MCF 10A (cell line): ENCODE measurements around the gene MYL9. TPM values are rescaled to one million over a fixed set of nuclear protein-coding genes. Genes with fewer than 3 reads are reported as not detected.

Experiments used
- BruUV-seq: library from RNA; stranded (reverse); fragments of 400-500 nt; replicated peaks from 2 replicates; lab custom pipeline; 2021; lab: Mats Ljungman, UMichigan
- CTCF ChIA-PET: fragments of 300-600 bp; sonication (Branson Sonifier 250); formaldehyde crosslinking; extraction: SDS; loops from one replicate; lab custom pipeline; 2021; ENCODE audit warnings: antibody characterized with exemption, inconsistent platforms; lab: Yijun Ruan, JAX
- POLR2A ChIA-PET: fragments of 300-600, 350-650 bp; sonication (Branson Sonifier 250); formaldehyde crosslinking; extraction: SDS; loops from one replicate; lab custom pipeline; 2020; ENCODE audit warnings: antibody characterized with exemption, inconsistent platforms; lab: Yijun Ruan, JAX
- DNase-seq: peaks from one replicate; pipeline ENCODE4 v3.0.0-alpha.2; 2018; ENCODE audit not compliant: unreplicated experiment
- H3K27ac Mint-ChIP-seq: one replicate; pipeline ENCODE4 v1.8.0; 2022; ENCODE audit warnings: mild to moderate bottlenecking, low read depth, mixed read lengths; ENCODE audit not compliant: unreplicated experiment
- H3K27me3 Mint-ChIP-seq: one replicate; pipeline ENCODE4 v1.8.0; 2022; ENCODE audit warnings: mixed read lengths; ENCODE audit not compliant: insufficient read depth, unreplicated experiment
- H3K36me3 Mint-ChIP-seq: one replicate; pipeline ENCODE4 v1.8.0; 2022; ENCODE audit warnings: mild to moderate bottlenecking, moderate library complexity, mixed read lengths; ENCODE audit not compliant: insufficient read depth, unreplicated experiment
- H3K4me1 Mint-ChIP-seq: one replicate; pipeline ENCODE4 v1.8.0; 2022; ENCODE audit warnings: mixed read lengths; ENCODE audit not compliant: insufficient read depth, unreplicated experiment
- H3K4me3 Mint-ChIP-seq: one replicate; pipeline ENCODE4 v1.8.0; 2022; ENCODE audit warnings: mild to moderate bottlenecking, moderate library complexity, mixed read lengths; ENCODE audit not compliant: unreplicated experiment
- H3K9me3 Mint-ChIP-seq: one replicate; pipeline ENCODE4 v1.8.0; 2022; ENCODE audit warnings: mixed read lengths; ENCODE audit not compliant: unreplicated experiment
- CTCF ChIP-seq: fragments of 200-600 bp; IDR thresholded peaks from one replicate; pipeline ENCODE4 v1.8.0; 2022; ENCODE audit warnings: antibody characterized with exemption, mild to moderate bottlenecking; ENCODE audit not compliant: unreplicated experiment
- intact Hi-C: fragments of 100-400 bp; cut with micrococcal nuclease; formaldehyde crosslinking; loops from 2 replicates; pipeline ENCODE4 v1.14.1; 2022
- total RNA-seq: library from RNA; stranded (reverse); gene quantifications from 2 replicates; pipeline ENCODE4 v1.2.3, GENCODE V29; 2022

MYL9 gene
- total RNA-seq, 1 experiment from 2014 or later = 7.9 TPM

DNA sequence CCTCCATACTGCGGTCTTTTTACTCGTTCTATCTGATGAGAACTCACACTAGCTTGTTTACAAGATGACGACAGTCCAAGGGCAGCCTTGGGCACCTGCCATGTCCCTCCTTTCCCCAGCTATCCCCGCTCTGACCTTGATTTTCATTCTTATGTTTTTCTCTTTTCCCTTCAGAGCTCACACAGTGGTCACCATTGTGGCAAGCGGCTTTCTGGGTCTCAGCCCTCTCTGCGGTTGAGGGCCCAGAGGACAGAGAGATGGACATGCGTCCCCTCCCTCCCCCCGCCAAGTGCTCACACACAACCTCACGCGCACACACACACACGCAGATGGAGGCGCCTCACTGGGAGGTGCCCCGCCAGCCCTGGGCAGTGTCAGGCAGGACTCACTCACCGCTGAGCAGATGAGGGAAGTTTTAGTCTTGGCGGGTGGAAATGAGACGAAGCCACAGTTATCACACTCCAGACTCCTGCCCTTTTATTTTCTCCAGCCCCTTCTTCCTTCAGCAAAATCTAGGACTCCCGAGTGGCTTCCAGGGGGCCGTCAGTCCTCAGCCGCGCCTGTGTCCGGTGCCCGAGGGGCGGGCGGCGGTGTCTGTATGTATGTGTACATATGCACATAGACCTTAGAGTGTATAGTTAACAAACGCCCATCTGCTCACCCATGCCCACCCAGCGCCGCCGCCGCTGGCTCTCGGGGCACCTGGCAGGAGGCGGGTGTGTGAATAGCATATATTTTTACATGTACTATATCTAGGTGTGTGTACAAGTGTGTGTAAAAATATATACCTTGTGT is 13.8 kb upstream of the MYL9 start:
- no peak for DNase-seq
- no peaks in the 10 kb centered on the region for H3K9me3 Mint-ChIP-seq
- no peak overlapping the region for H3K4me3 Mint-ChIP-seq
- ChIA-PET POLR2A (no interaction called here), CTCF (no interaction called here)
- TSS peak; percentile 55 for BruUV-seq
- H3K27ac Mint-ChIP-seq = peak overlapping the region; percentile 39
- no peak for TF ChIP-seq CTCF
- peaks cover 47% of the 10 kb centered on the region for H3K36me3 Mint-ChIP-seq
- no peaks in the 10 kb centered on the region for H3K27me3 Mint-ChIP-seq
- intact Hi-C loops = no loop called here
- H3K4me1 Mint-ChIP-seq = no peaks in the 10 kb centered on the region

DNA sequence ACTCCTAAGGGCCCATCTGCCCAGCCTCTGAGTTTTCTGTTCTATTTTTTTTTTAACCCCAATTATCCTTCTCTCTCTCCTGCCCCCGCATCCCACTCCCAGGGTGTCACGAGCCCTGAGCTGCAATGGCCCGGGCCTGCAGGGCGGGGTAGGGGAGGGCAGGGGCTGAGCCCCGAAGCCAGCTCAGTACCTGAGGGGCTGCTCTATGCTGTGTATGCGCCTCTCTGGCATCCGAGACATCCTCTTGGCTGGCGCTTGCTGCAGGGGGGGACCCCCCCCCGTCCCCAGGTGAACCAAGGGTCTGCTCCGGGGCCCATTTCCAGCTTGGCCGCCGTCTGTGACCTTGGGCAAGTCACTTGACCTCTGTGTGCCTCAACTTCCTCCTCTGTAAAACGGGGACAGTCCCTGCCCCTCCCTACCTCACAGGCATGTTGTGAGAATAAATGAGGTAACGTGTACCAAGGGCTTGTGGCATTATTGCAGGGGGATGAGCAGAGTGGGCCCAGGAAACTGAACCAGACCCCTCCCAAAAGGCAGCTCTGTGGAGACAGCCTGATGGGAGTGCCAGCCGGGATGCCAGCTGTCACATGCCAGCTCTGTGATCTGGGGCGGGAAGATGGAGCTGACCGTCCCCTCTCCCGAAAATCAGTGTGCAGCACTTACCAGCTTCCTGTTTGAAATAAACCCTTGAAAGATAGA is 13.0 kb upstream of the MYL9 start:
- TF ChIP-seq CTCF = no peak
- no peaks in the 10 kb centered on the region for H3K9me3 Mint-ChIP-seq
- H3K27me3 Mint-ChIP-seq = no peaks in the 10 kb centered on the region
- POLR2A ChIA-PET = no interaction called here
- BruUV-seq = no TSS peak
- intact Hi-C loops = no loop called here
- no peaks in the 10 kb centered on the region for H3K4me1 Mint-ChIP-seq
- CTCF ChIA-PET = interaction anchor here (0.6 to 1.0 kb wide), 3 partner anchors 281 to 576 kb away, joined by 3 read pairs; no protein-coding TSS in a partner anchor
- H3K27ac Mint-ChIP-seq = no peak overlapping the region
- peaks cover 47% of the 10 kb centered on the region for H3K36me3 Mint-ChIP-seq
- no peak for DNase-seq
- no peak overlapping the region for H3K4me3 Mint-ChIP-seq

DNA sequence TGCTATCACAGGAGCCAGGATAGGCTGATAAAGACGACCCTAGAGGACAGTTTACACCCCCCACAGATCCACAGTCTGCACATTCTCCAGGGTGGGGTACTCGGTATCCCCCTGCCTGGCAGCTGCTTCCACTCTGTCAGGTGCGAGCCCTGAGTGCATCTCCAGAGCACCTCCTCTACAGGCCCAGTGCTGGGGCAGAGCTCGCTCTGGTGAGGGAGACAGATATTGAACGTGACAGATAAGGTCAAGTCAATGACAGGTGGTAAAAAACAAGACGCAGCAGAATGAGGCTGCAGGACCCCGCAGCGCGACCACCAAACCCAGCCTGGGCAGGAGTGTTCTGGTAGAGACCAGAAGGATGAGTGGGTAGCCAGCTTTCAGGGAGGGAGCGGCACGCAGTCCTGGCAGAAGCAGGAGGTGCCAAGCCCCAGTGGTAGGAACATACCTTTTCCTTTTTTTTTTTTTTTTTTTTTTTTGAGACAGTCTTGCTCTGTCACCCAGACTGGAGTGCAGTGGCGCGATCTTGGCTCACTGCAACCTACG is 12.4 kb upstream of the MYL9 start:
- no peak for DNase-seq
- BruUV-seq = no TSS peak
- H3K27me3 Mint-ChIP-seq = no peaks in the 10 kb centered on the region
- no peak for TF ChIP-seq CTCF
- peaks cover 42% of the 10 kb centered on the region for H3K36me3 Mint-ChIP-seq
- no peak overlapping the region for H3K27ac Mint-ChIP-seq
- POLR2A ChIA-PET = no interaction called here
- CTCF ChIA-PET = interaction anchor here (0.7 to 1.0 kb wide), 4 partner anchors 37 to 392 kb away, joined by 3 read pairs; no protein-coding TSS in a partner anchor
- no peak overlapping the region for H3K4me3 Mint-ChIP-seq
- intact Hi-C loops = no loop called here
- H3K4me1 Mint-ChIP-seq = no peaks in the 10 kb centered on the region
- H3K9me3 Mint-ChIP-seq = no peaks in the 10 kb centered on the region

GRCh38 chr20:36532388-36532787 is 8.9 kb upstream of the MYL9 start:
- ChIA-PET CTCF (interaction anchor here (0.6 to 1.0 kb wide), 3 partner anchors 18 to 330 kb away, joined by 3 to 5 read pairs (median 3); no protein-coding TSS in a partner anchor), POLR2A (interaction anchor here (1.1 kb wide), 1 partner anchor 9 kb away, joined by 3 read pairs; no protein-coding TSS in a partner anchor)
- intact Hi-C loops = no loop called here
- BruUV-seq = no TSS peak
- no peak for DNase-seq
- no peaks in the 10 kb centered on the region for H3K4me1 Mint-ChIP-seq
- H3K27me3 Mint-ChIP-seq = no peaks in the 10 kb centered on the region
- no peak overlapping the region for H3K4me3 Mint-ChIP-seq
- no peak overlapping the region for H3K27ac Mint-ChIP-seq
- H3K9me3 Mint-ChIP-seq = no peaks in the 10 kb centered on the region
- TF ChIP-seq CTCF = no peak
- H3K36me3 Mint-ChIP-seq = peaks cover 12% of the 10 kb centered on the region
